ENCODE data around the gene CLEC6A.

DNA sequence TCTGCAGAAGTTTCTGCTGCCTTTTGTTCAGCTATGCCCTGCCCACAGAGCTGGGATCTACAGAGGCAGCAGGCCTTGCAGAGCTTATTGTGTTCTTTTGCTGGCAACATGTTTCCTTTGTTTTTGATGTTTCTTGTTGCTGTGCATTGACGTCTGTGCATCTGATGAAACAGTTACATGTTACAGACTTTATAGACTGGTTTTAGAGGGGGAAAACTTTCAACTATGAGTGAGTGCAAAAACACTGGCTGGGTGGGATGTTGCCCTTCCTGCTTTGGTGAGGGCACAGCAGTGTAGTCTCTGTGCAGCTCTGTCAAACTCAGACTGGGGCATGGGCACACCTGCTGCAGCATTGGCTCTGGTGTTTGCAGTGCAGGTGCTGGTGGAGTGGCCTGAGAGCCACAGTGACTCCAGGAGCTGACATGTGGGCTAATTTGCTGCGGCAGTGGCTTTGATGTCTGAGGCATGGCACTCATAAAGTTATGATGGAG, 26.9 kb downstream of the CLEC6A start:
- TF ChIP-seq, protein P1, sequence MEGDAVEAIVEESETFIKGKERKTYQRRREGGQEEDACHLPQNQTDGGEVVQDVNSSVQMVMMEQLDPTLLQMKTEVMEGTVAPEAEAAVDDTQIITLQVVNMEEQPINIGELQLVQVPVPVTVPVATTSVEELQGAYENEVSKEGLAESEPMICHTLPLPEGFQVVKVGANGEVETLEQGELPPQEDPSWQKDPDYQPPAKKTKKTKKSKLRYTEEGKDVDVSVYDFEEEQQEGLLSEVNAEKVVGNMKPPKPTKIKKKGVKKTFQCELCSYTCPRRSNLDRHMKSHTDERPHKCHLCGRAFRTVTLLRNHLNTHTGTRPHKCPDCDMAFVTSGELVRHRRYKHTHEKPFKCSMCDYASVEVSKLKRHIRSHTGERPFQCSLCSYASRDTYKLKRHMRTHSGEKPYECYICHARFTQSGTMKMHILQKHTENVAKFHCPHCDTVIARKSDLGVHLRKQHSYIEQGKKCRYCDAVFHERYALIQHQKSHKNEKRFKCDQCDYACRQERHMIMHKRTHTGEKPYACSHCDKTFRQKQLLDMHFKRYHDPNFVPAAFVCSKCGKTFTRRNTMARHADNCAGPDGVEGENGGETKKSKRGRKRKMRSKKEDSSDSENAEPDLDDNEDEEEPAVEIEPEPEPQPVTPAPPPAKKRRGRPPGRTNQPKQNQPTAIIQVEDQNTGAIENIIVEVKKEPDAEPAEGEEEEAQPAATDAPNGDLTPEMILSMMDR (IDR thresholded peaks at IDR 0.05; ENCODE audit: borderline replicate concordance, extremely low read depth, low read length, poor library complexity, severe bottlenecking) = no peak
- no peak for TF ChIP-seq EZH2 (IDR thresholded peaks at IDR 0.05; ENCODE audit: borderline replicate concordance, low read depth, low read length, severe bottlenecking)

Measured in DND-41 (cell line).